H9 (cell line): Measurements from ENCODE around the gene NAGPA. TPM values are rescaled to one million over a fixed set of nuclear protein-coding genes. Genes with fewer than 3 reads are reported as not detected.

Source experiments
- DNase-seq: peaks from one replicate; pipeline ENCODE4 v3.0.0-alpha.2; 2017
- H2AFZ ChIP-seq: one replicate; pipeline ENCODE4 v1.6.1; 2013; ENCODE audit warnings: mild to moderate bottlenecking, low read length, control low read depth, moderate library complexity
- H2AK5ac ChIP-seq: 2 replicates; pipeline ENCODE4 v1.6.1; 2013; ENCODE audit warnings: low read length, control low read depth, mixed read lengths; ENCODE audit not compliant: insufficient read length
- H2BK120ac ChIP-seq: one replicate; pipeline ENCODE4 v1.6.1; 2013; ENCODE audit warnings: low read depth, mild to moderate bottlenecking, low read length, control low read depth, inconsistent platforms; ENCODE audit not compliant: poor library complexity, severe bottlenecking
- H2BK12ac ChIP-seq: 2 replicates; pipeline ENCODE4 v1.6.1; 2013; ENCODE audit warnings: low read length, control low read depth, mixed read lengths, low read depth; ENCODE audit not compliant: insufficient read length
- H2BK15ac ChIP-seq: 2 replicates; pipeline ENCODE4 v1.6.1; 2013; ENCODE audit warnings: low read depth, low read length, control low read depth
- H2BK20ac ChIP-seq: one replicate; pipeline ENCODE4 v1.6.1; 2013; ENCODE audit warnings: low read depth, mild to moderate bottlenecking, low read length, control low read depth, inconsistent platforms; ENCODE audit not compliant: poor library complexity, severe bottlenecking
- H2BK5ac ChIP-seq: 2 replicates; pipeline ENCODE4 v1.6.1; 2013; ENCODE audit warnings: low read length, control low read depth, mixed read lengths; ENCODE audit not compliant: insufficient read length
- H3K14ac ChIP-seq: 2 replicates; pipeline ENCODE4 v1.6.1; 2013; ENCODE audit warnings: low read length, control low read depth; ENCODE audit not compliant: insufficient read depth
- H3K18ac ChIP-seq: 2 replicates; pipeline ENCODE4 v1.6.1; 2013; ENCODE audit warnings: low read depth, mild to moderate bottlenecking, mixed read lengths, low read length, control low read depth; ENCODE audit not compliant: insufficient read length
- H3K23ac ChIP-seq: 2 replicates; pipeline ENCODE4 v1.6.1; 2013; ENCODE audit warnings: low read length, control low read depth, mixed read lengths, low read depth; ENCODE audit not compliant: insufficient read length
- H3K23me2 ChIP-seq: 2 replicates; pipeline ENCODE4 v1.6.1; 2013; ENCODE audit warnings: low read depth, mild to moderate bottlenecking, mixed read lengths, low read length, control low read depth; ENCODE audit not compliant: insufficient read length, poor library complexity, severe bottlenecking
- H3K27ac ChIP-seq: 2 replicates; pipeline ENCODE4 v1.5.1; 2013; ENCODE audit warnings: low read length, control low read depth, mixed read lengths, low read depth; ENCODE audit not compliant: insufficient read length
- H3K27me3 ChIP-seq: 2 replicates; pipeline ENCODE4 v1.6.1; 2013; ENCODE audit warnings: low read length, control low read depth, inconsistent platforms; ENCODE audit not compliant: insufficient read depth
- H3K4ac ChIP-seq: 2 replicates; pipeline ENCODE4 v1.6.1; 2013; ENCODE audit warnings: low read depth, mild to moderate bottlenecking, control low read depth, inconsistent platforms, low read length, moderate library complexity
- H3K4me1 ChIP-seq: 2 replicates; pipeline ENCODE4 v1.6.1; 2013; ENCODE audit warnings: low read length, control low read depth, inconsistent platforms; ENCODE audit not compliant: insufficient read depth
- H3K4me2 ChIP-seq: 2 replicates; pipeline ENCODE4 v1.6.1; 2013; ENCODE audit warnings: low read length, control low read depth, mixed read lengths; ENCODE audit not compliant: insufficient read length, insufficient read depth
- H3K56ac ChIP-seq: 2 replicates; pipeline ENCODE4 v1.6.1; 2013; ENCODE audit warnings: low read depth, mild to moderate bottlenecking, mixed read lengths, low read length, control low read depth; ENCODE audit not compliant: insufficient read length
- H3K79me1 ChIP-seq: 2 replicates; pipeline ENCODE4 v1.6.1; 2013; ENCODE audit warnings: low read depth, mild to moderate bottlenecking, moderate library complexity, low read length, control low read depth, inconsistent platforms; ENCODE audit not compliant: insufficient read depth, poor library complexity, severe bottlenecking
- H3K79me2 ChIP-seq: 2 replicates; pipeline ENCODE4 v1.6.1; 2013; ENCODE audit warnings: low read length, control low read depth, inconsistent platforms; ENCODE audit not compliant: insufficient read depth
- H3K9ac ChIP-seq: 2 replicates; pipeline ENCODE4 v1.6.1; 2013; ENCODE audit warnings: low read length, control low read depth, mixed read lengths; ENCODE audit not compliant: insufficient read length; ENCODE audit errors: extremely low read depth
- H3K9me3 ChIP-seq: one replicate; pipeline ENCODE4 v1.6.1; 2013; ENCODE audit warnings: low read depth, low read length, inconsistent platforms; ENCODE audit not compliant: control insufficient read depth
- H3T11ph ChIP-seq: one replicate; pipeline ENCODE4 v1.6.1; 2013; ENCODE audit warnings: mild to moderate bottlenecking, low read length, control low read depth, inconsistent platforms
- H4K20me1 ChIP-seq: one replicate; pipeline ENCODE4 v1.6.1; 2013; ENCODE audit not compliant: control insufficient read depth, insufficient read length, insufficient read depth
- H4K5ac ChIP-seq: 2 replicates; pipeline ENCODE4 v1.6.1; 2013; ENCODE audit warnings: low read depth, mild to moderate bottlenecking, mixed read lengths, low read length, control low read depth; ENCODE audit not compliant: insufficient read length
- H4K8ac ChIP-seq: replicated peaks from 2 replicates; pipeline ENCODE4 v1.6.1; 2013; ENCODE audit warnings: low read length, control low read depth, mixed read lengths, low read depth; ENCODE audit not compliant: insufficient read length
- H4K91ac ChIP-seq: 2 replicates; pipeline ENCODE4 v1.6.1; 2013; ENCODE audit warnings: low read depth, mild to moderate bottlenecking, moderate library complexity, mixed read lengths, low read length, control low read depth; ENCODE audit not compliant: insufficient read length
- H3K27ac Mint-ChIP-seq, 3 experiments: 2 replicates in 2 of 3; 3 replicates in 1 of 3; pipeline ENCODE4 v1.8.0; 2020 to 2021; ENCODE audit warnings: mixed read lengths in 3 of 3, mild to moderate bottlenecking in 1 of 3, moderate library complexity in 1 of 3
- H3K27me3 Mint-ChIP-seq: 2 replicates; pipeline ENCODE4 v1.8.0; 2021; ENCODE audit warnings: low read depth, mild to moderate bottlenecking, moderate library complexity, mixed read lengths
- H3K36me3 Mint-ChIP-seq, 3 experiments: 2 replicates in 2 of 3; 3 replicates in 1 of 3; pipeline ENCODE4 v1.8.0; 2020 to 2021; ENCODE audit warnings: low read depth in 3 of 3, mixed read lengths in 3 of 3; ENCODE audit not compliant: insufficient read depth in 1 of 3
- H3K4me1 Mint-ChIP-seq, 2 experiments: 2 replicates each; pipeline ENCODE4 v1.8.0; 2020; ENCODE audit warnings: mixed read lengths in 2 of 2
- H3K4me3 Mint-ChIP-seq, 2 experiments: 2 replicates in 1 of 2; 3 replicates in 1 of 2; pipeline ENCODE4 v1.8.0; 2020 to 2021; ENCODE audit warnings: mild to moderate bottlenecking in 2 of 2, mixed read lengths in 2 of 2, moderate library complexity in 1 of 2
- H3K9me3 Mint-ChIP-seq, 2 experiments: 2 replicates in 1 of 2; 3 replicates in 1 of 2; pipeline ENCODE4 v1.8.0; 2020; ENCODE audit warnings: mild to moderate bottlenecking in 2 of 2, mixed read lengths in 2 of 2, moderate library complexity in 1 of 2
- WGBS: extraction: QIAGEN DNeasy Blood & Tissue Kit; methylation state at CpG from one replicate; pipeline ENCODE4 v1.1.7; 2013; ENCODE audit warnings: missing lambda C conversion rate, low lambda C conversion rate, mixed read lengths; ENCODE audit not compliant: insufficient read length; ENCODE audit errors: extremely low coverage; 5-methylcytosine and 5-hydroxymethylcytosine counted together
- total RNA-seq: library from RNA; stranded (reverse); gene quantifications from 2 replicates; pipeline ENCODE4 v1.2.1, GENCODE V29; 2021
- TF ChIP-seq, protein P1 (sequence below): fragments of 200-600 bp; sonication (generic); conservative IDR thresholded peaks from 3 replicates; pipeline ENCODE4 v1.8.0; 2021; ENCODE audit warnings: antibody characterized with exemption, mild to moderate bottlenecking

Gene NAGPA
- total RNA-seq, 1 experiment from 2014 or later, result 12.1 TPM

DNA sequence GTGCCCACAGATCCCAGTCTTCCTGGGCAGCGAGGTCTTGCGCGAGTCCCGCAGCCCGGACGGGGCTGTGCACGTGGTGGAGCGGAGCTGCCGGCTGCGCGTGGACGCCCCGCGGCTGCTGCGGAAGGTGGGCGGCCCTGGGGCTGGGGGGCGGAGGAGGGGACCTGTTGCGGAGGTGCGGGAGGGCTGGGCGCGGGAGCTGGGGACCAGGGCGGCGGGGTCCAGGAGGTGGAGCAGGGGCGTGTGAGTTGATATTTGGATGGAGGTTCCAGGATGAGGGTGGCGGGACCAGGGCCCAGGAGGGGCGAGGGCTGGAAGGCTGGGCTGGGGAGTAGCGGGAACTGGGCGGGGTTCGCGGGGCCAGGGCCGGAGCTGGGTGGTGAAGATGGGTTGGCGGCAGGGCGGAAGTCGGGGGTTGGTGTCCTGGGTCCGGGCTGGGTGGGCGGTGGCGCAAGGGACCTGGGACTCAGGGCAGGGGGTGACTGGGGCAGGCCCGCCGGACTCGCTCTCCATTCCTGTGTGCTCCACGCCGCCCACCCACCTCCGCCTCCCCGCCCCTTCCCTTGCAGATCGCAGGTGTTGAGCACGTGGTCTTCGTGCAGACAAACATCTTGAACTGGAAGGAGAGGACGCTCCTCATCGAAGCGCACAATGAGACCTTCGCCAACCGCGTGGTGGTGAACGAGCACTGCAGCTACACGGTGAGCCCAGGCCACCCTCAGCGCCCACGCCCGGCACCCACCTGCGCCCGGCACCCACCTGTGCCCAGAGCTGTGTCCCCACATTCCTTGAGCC lies 46.0 kb downstream of the NAGPA start:
- no peak overlapping the region for H3K9ac ChIP-seq
- H3K9me3 Mint-ChIP-seq, result no peaks in the 10 kb centered on the region; a peak in 2 of 5 replicates
- whole genome bisulfite sequencing, result no CpG with 5 or more reads among the region's 60 CpGs
- no peaks in the 10 kb centered on the region for H3K79me1 ChIP-seq
- H3K23ac ChIP-seq, result no peak overlapping the region
- H3K4me3 Mint-ChIP-seq, result peak overlapping the region; percentile 52 to 72
- H4K8ac ChIP-seq, result no peak overlapping the region
- peaks cover 5% of the 10 kb centered on the region for H3K23me2 ChIP-seq
- no peak overlapping the region for H2BK5ac ChIP-seq
- H2BK20ac ChIP-seq, result no peak overlapping the region
- H2AFZ ChIP-seq, result no peak overlapping the region
- no peak overlapping the region for H4K91ac ChIP-seq
- H3K27me3 ChIP-seq, result peaks cover 2% of the 10 kb centered on the region; the same call in 1 of the 2 replicates
- H2BK120ac ChIP-seq, result no peak overlapping the region
- peaks cover 45% of the 10 kb centered on the region for H3K27me3 Mint-ChIP-seq
- no peaks in the 10 kb centered on the region for H3K9me3 ChIP-seq
- no peak overlapping the region for H3K27ac Mint-ChIP-seq
- peaks cover 0 to 4% of the 10 kb centered on the region in 2 experiments; a peak in 1 of 4 replicates for H3K4me1 Mint-ChIP-seq
- peaks cover 0 to 3% (median 2%) of the 10 kb centered on the region in 3 experiments; a peak in 4 of 7 replicates for H3K36me3 Mint-ChIP-seq
- H3K56ac ChIP-seq, result no peak overlapping the region
- H4K5ac ChIP-seq, result no peak overlapping the region
- TF ChIP-seq, protein P1, sequence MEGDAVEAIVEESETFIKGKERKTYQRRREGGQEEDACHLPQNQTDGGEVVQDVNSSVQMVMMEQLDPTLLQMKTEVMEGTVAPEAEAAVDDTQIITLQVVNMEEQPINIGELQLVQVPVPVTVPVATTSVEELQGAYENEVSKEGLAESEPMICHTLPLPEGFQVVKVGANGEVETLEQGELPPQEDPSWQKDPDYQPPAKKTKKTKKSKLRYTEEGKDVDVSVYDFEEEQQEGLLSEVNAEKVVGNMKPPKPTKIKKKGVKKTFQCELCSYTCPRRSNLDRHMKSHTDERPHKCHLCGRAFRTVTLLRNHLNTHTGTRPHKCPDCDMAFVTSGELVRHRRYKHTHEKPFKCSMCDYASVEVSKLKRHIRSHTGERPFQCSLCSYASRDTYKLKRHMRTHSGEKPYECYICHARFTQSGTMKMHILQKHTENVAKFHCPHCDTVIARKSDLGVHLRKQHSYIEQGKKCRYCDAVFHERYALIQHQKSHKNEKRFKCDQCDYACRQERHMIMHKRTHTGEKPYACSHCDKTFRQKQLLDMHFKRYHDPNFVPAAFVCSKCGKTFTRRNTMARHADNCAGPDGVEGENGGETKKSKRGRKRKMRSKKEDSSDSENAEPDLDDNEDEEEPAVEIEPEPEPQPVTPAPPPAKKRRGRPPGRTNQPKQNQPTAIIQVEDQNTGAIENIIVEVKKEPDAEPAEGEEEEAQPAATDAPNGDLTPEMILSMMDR, result no peak
- DNase-seq, result peak; percentile 69
- H3K79me2 ChIP-seq, result no peaks in the 10 kb centered on the region
- H4K20me1 ChIP-seq, result no peaks in the 10 kb centered on the region
- no peak overlapping the region for H3K14ac ChIP-seq
- H3T11ph ChIP-seq, result no peak overlapping the region
- H3K27ac ChIP-seq, result no peak overlapping the region
- H2BK12ac ChIP-seq, result no peak overlapping the region
- H2BK15ac ChIP-seq, result no peak overlapping the region
- H3K4ac ChIP-seq, result no peak overlapping the region
- H3K4me2 ChIP-seq, result peak overlapping the region; percentile 38
- H3K4me1 ChIP-seq, result no peaks in the 10 kb centered on the region
- no peak overlapping the region for H2AK5ac ChIP-seq
- no peak overlapping the region for H3K18ac ChIP-seq
